Measurements from ENCODE around the gene USP12.

- no peak for TF ChIP-seq CTCF (IDR thresholded peaks at IDR 0.05)
- TF ChIP-seq POLR2A (IDR thresholded peaks at IDR 0.05): no peak
Measured at GRCh38 chr13:27139565-27139964, 32.0 kb downstream of the USP12 start.

Data from esophagus squamous epithelium (tissue), 4 donors.